SK-N-SH treated with all-trans-retinoic acid at 6 μM for 48 hours (cell line): ENCODE measurements around the gene CEP192.

Experiments
- ARNTL ChIP-seq: fragments of 450-650 bp; formaldehyde crosslinking; IDR thresholded peaks from 2 replicates; pipeline ENCODE4 v1.5.0; 2020; ENCODE audit warnings: low read depth, mild to moderate bottlenecking, moderate library complexity, borderline replicate concordance
- ESRRG ChIP-seq: fragments of 250-450 bp; sonication (Bioruptor Pico); IDR thresholded peaks from 2 replicates; pipeline ENCODE4 v1.6.1; 2021; ENCODE audit warnings: mild to moderate bottlenecking
- TF ChIP-seq, protein P1 (sequence below): fragments of 250-450 bp; sonication (Bioruptor Pico); IDR thresholded peaks from 2 replicates; pipeline ENCODE4 v1.5.1; 2020; ENCODE audit warnings: low read depth, mild to moderate bottlenecking, moderate library complexity

DNA sequence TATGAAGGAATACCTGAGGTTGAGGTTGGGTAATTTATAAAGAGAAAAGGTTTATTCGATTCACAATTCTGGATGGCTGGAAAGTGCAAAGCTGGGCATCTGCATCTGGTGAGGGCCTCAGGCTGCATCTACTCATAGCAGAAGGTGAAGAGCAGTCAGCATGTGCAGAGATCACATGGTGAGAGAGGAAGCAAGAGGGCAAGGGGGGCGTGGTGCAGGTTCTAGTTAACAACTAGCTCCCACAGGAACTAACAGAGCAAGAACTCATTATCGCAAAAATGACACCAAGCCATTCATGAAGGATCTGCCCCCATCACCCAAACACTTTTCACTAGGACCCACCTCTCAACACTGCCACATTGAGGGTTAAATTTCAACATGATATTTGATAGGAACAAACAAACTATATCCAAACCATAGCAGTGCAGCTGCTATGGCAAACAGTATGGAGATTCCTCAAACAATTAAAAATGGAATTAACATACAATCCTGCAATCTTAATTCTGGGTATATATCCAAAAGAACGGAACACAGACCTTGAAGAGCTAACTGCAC, 154.6 kb downstream of the CEP192 start:
- no peak for TF ChIP-seq ARNTL
- no peak for TF ChIP-seq ESRRG (CRISPR knock-in tag)
- TF ChIP-seq, protein P1, sequence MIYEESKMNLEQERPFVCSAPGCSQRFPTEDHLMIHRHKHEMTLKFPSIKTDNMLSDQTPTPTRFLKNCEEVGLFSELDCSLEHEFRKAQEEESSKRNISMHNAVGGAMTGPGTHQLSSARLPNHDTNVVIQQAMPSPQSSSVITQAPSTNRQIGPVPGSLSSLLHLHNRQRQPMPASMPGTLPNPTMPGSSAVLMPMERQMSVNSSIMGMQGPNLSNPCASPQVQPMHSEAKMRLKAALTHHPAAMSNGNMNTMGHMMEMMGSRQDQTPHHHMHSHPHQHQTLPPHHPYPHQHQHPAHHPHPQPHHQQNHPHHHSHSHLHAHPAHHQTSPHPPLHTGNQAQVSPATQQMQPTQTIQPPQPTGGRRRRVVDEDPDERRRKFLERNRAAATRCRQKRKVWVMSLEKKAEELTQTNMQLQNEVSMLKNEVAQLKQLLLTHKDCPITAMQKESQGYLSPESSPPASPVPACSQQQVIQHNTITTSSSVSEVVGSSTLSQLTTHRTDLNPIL (CRISPR knock-in tag) = no peak
